PC-9 (cell line): ENCODE data around the gene EDN1. TPM values are rescaled to one million over a fixed set of nuclear protein-coding genes. Genes with fewer than 3 reads are reported as not detected.

Experiments
- BruUV-seq: library from RNA; stranded (reverse); fragments of 400-500 nt; replicated peaks from 2 replicates; lab custom pipeline; 2021; lab: Mats Ljungman, UMichigan
- CTCF ChIA-PET: fragments of 300-600 bp; sonication (Branson Sonifier 250); formaldehyde crosslinking; loops from one replicate; lab custom pipeline; 2022; ENCODE audit warnings: antibody characterized with exemption; lab: Charles Lee
- POLR2A ChIA-PET: fragments of 300-600 bp; sonication (Branson Sonifier 250); formaldehyde crosslinking; loops from one replicate; lab custom pipeline; 2022; ENCODE audit warnings: antibody characterized with exemption; ENCODE audit not compliant: unreplicated experiment; lab: Charles Lee
- DNase-seq, 2 experiments: peaks; one replicate each; pipeline versions ENCODE4 v3.0.0 to v3.0.0-alpha.2; 2015 to 2022; ENCODE audit warnings: mixed read lengths in 1 of 2
- H2AFZ ChIP-seq: fragments of 200-600 bp; sonication (generic); 2 replicates; pipeline ENCODE4 v1.8.1; 2017; ENCODE audit warnings: antibody characterized with exemption
- H3F3A ChIP-seq: fragments of 200-600 bp; sonication (generic); 2 replicates; pipeline ENCODE4 v1.8.1; 2017; ENCODE audit warnings: antibody characterized with exemption, mild to moderate bottlenecking, low read depth; ENCODE audit not compliant: insufficient read depth
- H3K27ac ChIP-seq: fragments of 200-600 bp; sonication (generic); 2 replicates; pipeline ENCODE4 v1.6.1; 2016; ENCODE audit warnings: mixed run types
- H3K27me3 ChIP-seq: fragments of 200-600 bp; sonication (generic); 2 replicates; pipeline ENCODE4 v1.6.1; 2016; ENCODE audit warnings: low read depth, mixed run types; ENCODE audit not compliant: insufficient read depth
- H3K36me3 ChIP-seq: fragments of 200-600 bp; sonication (generic); 2 replicates; pipeline ENCODE4 v1.6.1; 2016; ENCODE audit warnings: low read depth, mixed run types
- H3K4me1 ChIP-seq: fragments of 200-600 bp; sonication (generic); replicated peaks from 2 replicates; pipeline ENCODE4 v1.6.1; 2016; ENCODE audit warnings: mixed run types; ENCODE audit not compliant: insufficient read depth
- H3K4me2 ChIP-seq: fragments of 200-600 bp; sonication (generic); 2 replicates; pipeline ENCODE4 v1.6.1; 2017; ENCODE audit warnings: mixed run types
- H3K4me3 ChIP-seq: fragments of 200-600 bp; sonication (generic); 2 replicates; pipeline ENCODE4 v1.6.1; 2016; ENCODE audit warnings: mixed run types
- H3K79me2 ChIP-seq: fragments of 200-600 bp; sonication (generic); 2 replicates; pipeline ENCODE4 v1.6.1; 2017; ENCODE audit warnings: low read depth, mixed run types
- H3K9me2 ChIP-seq: fragments of 200-600 bp; sonication (generic); 2 replicates; pipeline ENCODE4 v1.8.1; 2017; ENCODE audit warnings: mild to moderate bottlenecking; ENCODE audit not compliant: insufficient read depth
- H3K9me3 ChIP-seq: fragments of 200-600 bp; sonication (generic); 2 replicates; pipeline ENCODE4 v1.8.1; 2016; ENCODE audit warnings: low read depth; ENCODE audit not compliant: insufficient read depth
- H4K20me1 ChIP-seq: fragments of 200-600 bp; sonication (generic); 2 replicates; pipeline ENCODE4 v1.8.1; 2017; ENCODE audit not compliant: insufficient read depth
- CTCF ChIP-seq: fragments of 200-600 bp; sonication (generic); conservative IDR thresholded peaks from 2 replicates; pipeline ENCODE4 v1.6.1; 2017; ENCODE audit warnings: mixed run types, antibody characterized with exemption, mild to moderate bottlenecking, moderate library complexity
- EZH2 ChIP-seq: fragments of 200-600 bp; sonication (generic); IDR thresholded peaks from 2 replicates; pipeline ENCODE4 v1.8.0; 2017; ENCODE audit warnings: antibody characterized with exemption, low read depth
- intact Hi-C: fragments of 100-400 bp; cut with micrococcal nuclease; formaldehyde crosslinking; loops from one replicate; pipeline ENCODE4 v1.10.0; 2022; ENCODE audit not compliant: unreplicated experiment
- total RNA-seq: library from RNA; stranded (reverse); gene quantifications from 2 replicates; pipeline ENCODE4 v1.2.3, GENCODE V29; 2021

EDN1 gene
- total RNA-seq, 1 experiment from 2014 or later, result 3.3 TPM

- intact Hi-C loops, result no loop called here
- BruUV-seq, result no TSS peak
- Histone ChIP-seq H4K20me1 (no peaks in the 10 kb centered on the region), H3K27ac (no peak overlapping the region), H3K9me3 (no peaks in the 10 kb centered on the region), H2AFZ (no peak overlapping the region), H3F3A (peaks cover 7% of the 10 kb centered on the region; the same call in 1 of the 2 replicates), H3K36me3 (peaks cover 35% of the 10 kb centered on the region), H3K79me2 (peaks cover 7% of the 10 kb centered on the region; the same call in 1 of the 2 replicates), H3K4me1 (peaks cover 16% of the 10 kb centered on the region), H3K4me3 (no peak overlapping the region), H3K27me3 (no peaks in the 10 kb centered on the region), H3K9me2 (no peaks in the 10 kb centered on the region), H3K4me2 (no peak overlapping the region)
- TF ChIP-seq CTCF (no peak), EZH2 (no peak)
- no peak for DNase-seq
- ChIA-PET POLR2A (interaction anchor here (0.6 kb wide), 1 partner anchor 30 kb away, joined by 3 read pairs; no protein-coding TSS in a partner anchor), CTCF (no interaction called here)
Observed at GRCh38 chr6:12297363-12298016, 7.3 kb downstream of the EDN1 start.

GRCh38 chr6:12298017-12298978 is 8.1 kb downstream of the EDN1 start:
- TF ChIP-seq CTCF, result no peak
- TF ChIP-seq EZH2, result no peak
- H3K79me2 ChIP-seq, result no peaks in the 10 kb centered on the region
- H4K20me1 ChIP-seq, result no peaks in the 10 kb centered on the region
- intact Hi-C loops, result no loop called here
- POLR2A ChIA-PET, result interaction anchor here (0.7 kb wide), 1 partner anchor 8 kb away, joined by 5 read pairs; the partner anchor contains the start of gene EDN1
- no peak overlapping the region for H3K4me3 ChIP-seq
- H3K4me1 ChIP-seq, result peaks cover 13% of the 10 kb centered on the region
- peaks cover 7% of the 10 kb centered on the region; the same call in 1 of the 2 replicates for H3F3A ChIP-seq
- no peaks in the 10 kb centered on the region for H3K27me3 ChIP-seq
- peaks cover 29% of the 10 kb centered on the region for H3K36me3 ChIP-seq
- H3K9me2 ChIP-seq, result no peaks in the 10 kb centered on the region
- H2AFZ ChIP-seq, result no peak overlapping the region
- BruUV-seq, result no TSS peak
- H3K27ac ChIP-seq, result no peak overlapping the region
- CTCF ChIA-PET, result no interaction called here
- H3K9me3 ChIP-seq, result no peaks in the 10 kb centered on the region
- no peak for DNase-seq
- H3K4me2 ChIP-seq, result no peak overlapping the region

- no TSS peak for BruUV-seq
- CTCF ChIA-PET, result no interaction called here
- H4K20me1 ChIP-seq, result no peaks in the 10 kb centered on the region
- no peak overlapping the region for H2AFZ ChIP-seq
- no peaks in the 10 kb centered on the region for H3K27me3 ChIP-seq
- no peak for DNase-seq
- no peaks in the 10 kb centered on the region for H3K9me2 ChIP-seq
- peaks cover 23% of the 10 kb centered on the region for H3K36me3 ChIP-seq
- H3K79me2 ChIP-seq, result no peaks in the 10 kb centered on the region
- H3F3A ChIP-seq, result peaks cover 4% of the 10 kb centered on the region; the same call in 1 of the 2 replicates
- H3K4me3 ChIP-seq, result no peak overlapping the region
- H3K9me3 ChIP-seq, result no peaks in the 10 kb centered on the region
- H3K4me2 ChIP-seq, result no peak overlapping the region
- H3K4me1 ChIP-seq, result peaks cover 7% of the 10 kb centered on the region
- no peak for TF ChIP-seq CTCF
- no peak for TF ChIP-seq EZH2
- intact Hi-C loops, result no loop called here
- H3K27ac ChIP-seq, result no peak overlapping the region
- POLR2A ChIA-PET, result interaction anchor here (0.7 kb wide), 1 partner anchor 9 kb away, joined by 5 read pairs; the partner anchor contains the start of gene EDN1
Observed at GRCh38 chr6:12298995-12299394, 8.8 kb downstream of the EDN1 start.
